IMR-90 (cell line): ENCODE measurements around the gene LAMA5. TPM values are rescaled to one million over a fixed set of nuclear protein-coding genes. Genes with fewer than 3 reads are reported as not detected.

Experiments
- ATAC-seq: fragments of 200-7000 bp; cut with Tn5 transposase; 2 replicates; pipeline ENCODE4 v1.9.1; 2020; ENCODE audit warnings: low read depth, mild to moderate bottlenecking, moderate library complexity
- BruUV-seq: library from RNA; stranded (reverse); fragments of 400-500 nt; replicated peaks from 2 replicates; lab custom pipeline; 2021; lab: Mats Ljungman, UMichigan
- CTCF ChIA-PET: fragments of 300-600 bp; formaldehyde crosslinking; extraction: SDS; loops from one replicate; lab custom pipeline; 2021; ENCODE audit warnings: antibody characterized with exemption; lab: Yijun Ruan, JAX
- POLR2A ChIA-PET: fragments of 300-600 bp; sonication (Branson Sonifier 250); formaldehyde crosslinking; loops from one replicate; lab custom pipeline; 2022; ENCODE audit warnings: antibody characterized with exemption; ENCODE audit not compliant: unreplicated experiment; lab: Charles Lee
- DNase-seq: peaks from one replicate; pipeline ENCODE4 v3.0.0; 2013
- H2AFZ ChIP-seq: replicated peaks from 2 replicates; pipeline ENCODE3; 2013; ENCODE audit warnings: low read length, mild to moderate bottlenecking; ENCODE audit not compliant: poor library complexity
- H2AK5ac ChIP-seq: 2 replicates; pipeline ENCODE4 v1.6.1; 2013; ENCODE audit warnings: low read depth, low read length, inconsistent platforms
- H2AK9ac ChIP-seq: replicated peaks from 2 replicates; pipeline ENCODE3; 2013; ENCODE audit warnings: mild to moderate bottlenecking, low read depth, low read length, moderate library complexity; ENCODE audit not compliant: poor library complexity
- H2BK120ac ChIP-seq: 2 replicates; pipeline ENCODE4 v1.6.1; 2013; ENCODE audit warnings: low read depth, low read length, inconsistent platforms
- H2BK15ac ChIP-seq: 3 replicates; pipeline ENCODE4 v1.6.1; 2013; ENCODE audit warnings: low read depth, low read length, inconsistent platforms
- H2BK20ac ChIP-seq: 2 replicates; pipeline ENCODE4 v1.6.1; 2013; ENCODE audit warnings: low read depth, mild to moderate bottlenecking, inconsistent platforms, low read length, moderate library complexity
- H2BK5ac ChIP-seq: 2 replicates; pipeline ENCODE4 v1.6.1; 2013; ENCODE audit warnings: mild to moderate bottlenecking, low read depth, low read length, inconsistent platforms; ENCODE audit not compliant: poor library complexity, severe bottlenecking
- H3K14ac ChIP-seq: replicated peaks from 2 replicates; pipeline ENCODE4 v1.6.1; 2013; ENCODE audit warnings: low read depth, low read length, inconsistent platforms
- H3K18ac ChIP-seq: 2 replicates; pipeline ENCODE4 v1.6.1; 2013; ENCODE audit warnings: low read depth, low read length, control low read depth
- H3K23ac ChIP-seq: 2 replicates; pipeline ENCODE4 v1.6.1; 2013; ENCODE audit warnings: low read depth, low read length, inconsistent platforms
- H3K27ac ChIP-seq: 2 replicates; pipeline ENCODE4 v1.5.1; 2013; ENCODE audit warnings: mild to moderate bottlenecking, control low read depth, low read length; ENCODE audit not compliant: insufficient read depth
- H3K27me3 ChIP-seq: 2 replicates; pipeline ENCODE4 v1.6.1; 2013; ENCODE audit warnings: low read length; ENCODE audit not compliant: control insufficient read depth, insufficient read depth
- H3K36me3 ChIP-seq: 2 replicates; pipeline ENCODE4 v1.6.1; 2013; ENCODE audit warnings: low read length, mixed read lengths; ENCODE audit not compliant: control insufficient read depth, insufficient read depth
- H3K4ac ChIP-seq: 2 replicates; pipeline ENCODE4 v1.6.1; 2013; ENCODE audit warnings: low read depth, low read length, inconsistent platforms
- H3K4me1 ChIP-seq: 2 replicates; pipeline ENCODE4 v1.6.1; 2013; ENCODE audit warnings: low read length, mixed read lengths; ENCODE audit not compliant: control insufficient read depth, insufficient read depth
- H3K4me2 ChIP-seq: 2 replicates; pipeline ENCODE4 v1.6.1; 2013; ENCODE audit warnings: low read depth, mild to moderate bottlenecking, control low read depth, low read length, moderate library complexity
- H3K4me3 ChIP-seq: 2 replicates; pipeline ENCODE4 v1.5.1; 2013; ENCODE audit warnings: low read depth, mild to moderate bottlenecking, control low read depth, low read length, moderate library complexity; ENCODE audit not compliant: insufficient read depth
- H3K56ac ChIP-seq: 2 replicates; pipeline ENCODE4 v1.6.1; 2013; ENCODE audit warnings: low read length, inconsistent platforms; ENCODE audit not compliant: insufficient read depth; ENCODE audit errors: extremely low read depth
- H3K79me1 ChIP-seq, 2 experiments: 2 replicates each; pipeline ENCODE4 v1.6.1; 2013; ENCODE audit warnings: low read length in 2 of 2, inconsistent platforms in 1 of 2, low read depth in 1 of 2
- H3K9ac ChIP-seq: 2 replicates; pipeline ENCODE4 v1.6.1; 2013; ENCODE audit warnings: low read depth, low read length, control low read depth
- H3K9me1 ChIP-seq: 2 replicates; pipeline ENCODE4 v1.6.1; 2013; ENCODE audit warnings: low read length, inconsistent platforms; ENCODE audit not compliant: insufficient read depth
- H3K9me3 ChIP-seq: 2 replicates; pipeline ENCODE4 v1.6.1; 2013; ENCODE audit warnings: low read length; ENCODE audit not compliant: control insufficient read depth, insufficient read depth
- H4K20me1 ChIP-seq: 2 replicates; pipeline ENCODE4 v1.6.1; 2013; ENCODE audit warnings: low read length, inconsistent platforms; ENCODE audit not compliant: insufficient read depth
- H4K5ac ChIP-seq: 2 replicates; pipeline ENCODE4 v1.6.1; 2013; ENCODE audit warnings: mild to moderate bottlenecking, low read depth, low read length, control low read depth
- H4K8ac ChIP-seq, 2 experiments: 2 replicates each; pipeline ENCODE4 v1.6.1; 2013; ENCODE audit warnings: low read depth in 2 of 2, low read length in 2 of 2, control low read depth in 1 of 2, inconsistent platforms in 1 of 2
- H4K91ac ChIP-seq: 2 replicates; pipeline ENCODE4 v1.6.1; 2013; ENCODE audit warnings: low read depth, low read length, inconsistent platforms; ENCODE audit not compliant: insufficient read depth
- BHLHE40 ChIP-seq: fragments of 150-350 bp; IDR thresholded peaks from 2 replicates; pipeline ENCODE4 v1.6.1; 2016; ENCODE audit warnings: mild to moderate bottlenecking, low read depth, low read length
- CEBPB ChIP-seq: IDR thresholded peaks from 2 replicates; pipeline ENCODE4 v1.6.1; 2012; ENCODE audit warnings: low read depth, low read length, improper control_type of control experiment
- CHD1 ChIP-seq: IDR thresholded peaks from 2 replicates; pipeline ENCODE4 v1.6.1; 2012; ENCODE audit warnings: low read depth, low read length, improper control_type of control experiment
- ELK1 ChIP-seq: fragments of 150-350 bp; IDR thresholded peaks from 2 replicates; pipeline ENCODE4 v1.6.1; 2016; ENCODE audit warnings: low read depth, mild to moderate bottlenecking, low read length, moderate library complexity, borderline replicate concordance
- MAFK ChIP-seq: IDR thresholded peaks from 2 replicates; pipeline ENCODE4 v1.6.1; 2012; ENCODE audit warnings: low read depth, low read length, improper control_type of control experiment
- MXI1 ChIP-seq: IDR thresholded peaks from 2 replicates; pipeline ENCODE4 v1.6.1; 2012; ENCODE audit warnings: low read depth, mild to moderate bottlenecking, low read length, moderate library complexity, borderline replicate concordance
- POLR2A ChIP-seq: IDR thresholded peaks from 2 replicates; pipeline ENCODE4 v1.6.1; 2012; ENCODE audit warnings: mild to moderate bottlenecking, low read depth, low read length
- RAD21 ChIP-seq: IDR thresholded peaks from 2 replicates; pipeline ENCODE4 v1.6.1; 2012; ENCODE audit warnings: low read length, improper control_type of control experiment
- RFX5 ChIP-seq: IDR thresholded peaks from 2 replicates; pipeline ENCODE4 v1.8.0; 2012; ENCODE audit warnings: low read depth, mild to moderate bottlenecking, low read length, moderate library complexity
- SMC3 ChIP-seq: fragments of 150-350 bp; IDR thresholded peaks from 2 replicates; pipeline ENCODE4 v1.6.1; 2016; ENCODE audit warnings: low read depth, mild to moderate bottlenecking, antibody characterized with exemption, low read length, moderate library complexity
- USF2 ChIP-seq: fragments of 150-350 bp; IDR thresholded peaks from 2 replicates; pipeline ENCODE4 v1.6.1; 2017; ENCODE audit warnings: mild to moderate bottlenecking, antibody characterized with exemption, low read length, low read depth
- WGBS, 2 experiments: methylation state at CpG; one replicate each; pipeline versions ENCODE4 v1.1.5 to v1.1.7; 2013; ENCODE audit warnings: missing lambda C conversion rate in 2 of 2; ENCODE audit not compliant: insufficient read length in 1 of 2; ENCODE audit errors: extremely low coverage in 2 of 2; 5-methylcytosine and 5-hydroxymethylcytosine counted together
- dilution Hi-C: fragments of 300-500 bp; cut with HindIII; formaldehyde crosslinking; loops from one replicate; pipeline ENCODE4 v1.14.3; 2018; ENCODE audit warnings: low sequenced_read_pairs; ENCODE audit not compliant: unreplicated experiment
- in situ Hi-C: fragments of 300-500 bp; cut with MboI; formaldehyde crosslinking; loops from 3 replicates; pipeline ENCODE4 v1.14.3; 2019; ENCODE audit warnings: low sequenced_read_pairs, inconsistent platforms, mixed read lengths
- intact Hi-C: fragments of 100-400 bp; cut with micrococcal nuclease; formaldehyde crosslinking; loops from 2 replicates; pipeline ENCODE4 v1.10.0; 2022
- polyA plus RNA-seq, 3 experiments: library from polyadenylated mRNA; depleted of rRNA; stranded (reverse); fragments of >200 nt; gene quantifications; 2 replicates each; pipeline ENCODE4 v1.2.3, GENCODE V29; 2012; ENCODE audit warnings: low replicate concordance in 1 of 3
- total RNA-seq: library from RNA; depleted of rRNA; stranded (reverse); fragments of >200 nt; gene quantifications from 2 replicates; pipeline ENCODE4 v1.2.3, GENCODE V29; 2012

Gene LAMA5
- total and polyA plus RNA-seq, 2 of the 4 experiments (the other 2 are of a cell fraction): 0.90 to 7.3 TPM

- H2BK120ac ChIP-seq: no peak overlapping the region
- no peak overlapping the region for H3K14ac ChIP-seq
- no peaks in the 10 kb centered on the region for H3K9me3 ChIP-seq
- H2AFZ ChIP-seq: peak overlapping the region; percentile 35
- H3K4me1 ChIP-seq: no peaks in the 10 kb centered on the region
- TF ChIP-seq MAFK (no peak), CEBPB (no peak), MXI1 (no peak), RAD21 (no peak), ELK1 (no peak), SMC3 (no peak), BHLHE40 (no peak), POLR2A (no peak), CHD1 (no peak), USF2 (no peak), RFX5 (no peak)
- no peak overlapping the region for H2BK20ac ChIP-seq
- H3K36me3 ChIP-seq: peaks cover 58% of the 10 kb centered on the region
- no peak overlapping the region for H3K4me2 ChIP-seq
- no peak overlapping the region for H3K23ac ChIP-seq
- no peak overlapping the region for H3K27ac ChIP-seq
- H4K8ac ChIP-seq: no peak overlapping the region
- ChIA-PET POLR2A (no interaction called here), CTCF (no interaction called here)
- no peaks in the 10 kb centered on the region for H3K27me3 ChIP-seq
- BruUV-seq: no TSS peak
- H3K18ac ChIP-seq: no peak overlapping the region
- no peak overlapping the region for H2AK9ac ChIP-seq
- ATAC-seq (no peak), DNase-seq (no peak)
- H4K91ac ChIP-seq: no peak overlapping the region
- no peak overlapping the region for H4K5ac ChIP-seq
- H3K79me1 ChIP-seq: no peaks in the 10 kb centered on the region; a peak in 1 of 4 replicates
- H2AK5ac ChIP-seq: no peak overlapping the region
- no peaks in the 10 kb centered on the region; the same call in none of the 2 replicates for H4K20me1 ChIP-seq
- intact Hi-C loops (no loop called here), in situ Hi-C loops (loop anchor here (25.0 kb wide), 1 partner anchor 327 kb away; no protein-coding TSS in a partner anchor), dilution Hi-C loops (loop anchor here (25.0 kb wide), 1 partner anchor 102 kb away; the partner anchor contains the start of gene RPS21)
- H3K4me3 ChIP-seq: no peak overlapping the region
- H2BK5ac ChIP-seq: no peak overlapping the region
- H3K4ac ChIP-seq: no peak overlapping the region
- no peak overlapping the region for H3K9ac ChIP-seq
- no peak overlapping the region for H3K56ac ChIP-seq
- H2BK15ac ChIP-seq: no peak overlapping the region
- no peaks in the 10 kb centered on the region; the same call in 1 of the 2 replicates for H3K9me1 ChIP-seq
- WGBS, 2 experiments: 88% methylated on average over 18 of the region's 23 CpGs; no CpG with 5 or more reads in 1 of the 2 experiments
These were observed 81.4 kb downstream of the LAMA5 start for GRCh38 chr20:62285722-62286121.
